K562 (cell line): Measurements from ENCODE around the gene COL4A2. TPM values are rescaled to one million over a fixed set of nuclear protein-coding genes. Genes with fewer than 3 reads are reported as not detected.

Experiments used
- ATAC-seq: fragments of 200-7000 bp; cut with Tn5 transposase; 3 replicates; pipeline ENCODE4 v1.9.1; 2020; ENCODE audit warnings: moderate library complexity
- BruUV-seq: library from RNA; stranded (reverse); fragments of 400-500 nt; replicated peaks from 2 replicates; lab custom pipeline; 2021; lab: Mats Ljungman, UMichigan
- CTCF ChIA-PET: fragments of 300-600 bp; formaldehyde crosslinking; extraction: SDS; loops from one replicate; lab custom pipeline; 2021; ENCODE audit warnings: low intra/inter-chr PET ratio; lab: Yijun Ruan, JAX
- POLR2A ChIA-PET: fragments of 300-600, 350-650 bp; sonication (Branson Sonifier 250); formaldehyde crosslinking; extraction: SDS; loops from one replicate; lab custom pipeline; 2021; ENCODE audit warnings: antibody characterized with exemption, inconsistent platforms; lab: Yijun Ruan, JAX
- DNase-seq, 4 experiments: peaks; one replicate each; pipeline versions ENCODE4 v3.0.0 to v3.0.0-alpha.2; 2011 to 2018; ENCODE audit warnings: low spot score in 3 of 4, mixed read lengths in 3 of 4; ENCODE audit errors: extremely low read depth in 1 of 4
- FAIRE-seq: peaks from 2 replicates; lab custom pipeline; 2011; peaks lifted over from hg19 to GRCh38; lab: Jason Lieb, UNC
- H2AFZ ChIP-seq: 2 replicates; pipeline ENCODE4 v1.6.0; 2011; ENCODE audit warnings: low read depth, low read length, control low read depth, inconsistent platforms
- H3K27ac ChIP-seq: fragments of 200-600 bp; 3 replicates; pipeline ENCODE4 v1.8.0; 2011; ENCODE audit warnings: low read depth, mild to moderate bottlenecking, control low read depth, inconsistent platforms, low read length, moderate library complexity, mixed read lengths; ENCODE audit errors: extremely low read depth
- H3K27me3 ChIP-seq, 2 experiments: fragments of 300-600 bp in 1 of 2; 2 replicates in 1 of 2; 3 replicates in 1 of 2; pipeline versions ENCODE4 v1.6.0 to v1.8.0; 2011; ENCODE audit warnings: inconsistent platforms in 2 of 2, low read length in 2 of 2, mild to moderate bottlenecking in 1 of 2, mixed read lengths in 1 of 2, moderate library complexity in 1 of 2; ENCODE audit not compliant: control insufficient read depth in 2 of 2, insufficient read depth in 2 of 2
- H3K36me3 ChIP-seq: fragments of 300-600 bp; 3 replicates; pipeline ENCODE4 v1.8.0; 2011; ENCODE audit warnings: mild to moderate bottlenecking, low read length, inconsistent platforms; ENCODE audit not compliant: control insufficient read depth, insufficient read depth
- H3K4me1 ChIP-seq, 2 experiments: fragments of 200-600 bp in 1 of 2; replicated peaks in 1 of 2; 2 replicates in 1 of 2; 3 replicates in 1 of 2; pipeline versions ENCODE4 v1.5.1 to v1.8.0; 2011; ENCODE audit warnings: inconsistent platforms in 2 of 2, low read length in 2 of 2, mild to moderate bottlenecking in 1 of 2, mixed read lengths in 1 of 2, moderate library complexity in 1 of 2; ENCODE audit not compliant: control insufficient read depth in 2 of 2, insufficient read depth in 2 of 2
- H3K4me2 ChIP-seq: 2 replicates; pipeline ENCODE4 v1.6.1; 2011; ENCODE audit warnings: low read length, control low read depth, inconsistent platforms, mixed read lengths; ENCODE audit not compliant: insufficient read depth
- H3K4me3 ChIP-seq: fragments of 200-600 bp; sonication (generic), shearing (Covaris generic); 2 replicates; pipeline ENCODE4 v1.5.1; 2016; ENCODE audit warnings: control low read depth, inconsistent platforms
- H3K79me2 ChIP-seq: fragments of 200-600 bp; 3 replicates; pipeline ENCODE4 v1.8.0; 2011; ENCODE audit warnings: low read length, inconsistent platforms; ENCODE audit not compliant: control insufficient read depth, insufficient read depth
- H3K9ac ChIP-seq, 2 experiments: 2 replicates each; pipeline versions ENCODE4 v1.6.0 to v1.6.1; 2011; ENCODE audit warnings: low read depth in 2 of 2, low read length in 2 of 2, control low read depth in 1 of 2, inconsistent platforms in 1 of 2, mild to moderate bottlenecking in 1 of 2, mixed read lengths in 1 of 2; ENCODE audit not compliant: insufficient read depth in 1 of 2
- H3K9me1 ChIP-seq: one replicate; pipeline ENCODE4 v1.6.0; 2011; ENCODE audit warnings: inconsistent platforms, mild to moderate bottlenecking, low read length, moderate library complexity; ENCODE audit not compliant: control insufficient read depth, insufficient read depth
- H3K9me3 ChIP-seq: replicated peaks from 2 replicates; pipeline ENCODE4 v1.5.1; 2011; ENCODE audit warnings: low read depth, low read length, inconsistent platforms; ENCODE audit not compliant: control insufficient read depth, insufficient read depth
- H4K20me1 ChIP-seq: replicated peaks from 2 replicates; pipeline ENCODE4 v1.6.1; 2011; ENCODE audit warnings: low read length, inconsistent platforms, mixed read lengths; ENCODE audit not compliant: control insufficient read depth, insufficient read depth
- BACH1 ChIP-seq: fragments of 200-800 bp; sonication (Bioruptor generic); IDR thresholded peaks from 2 replicates; pipeline ENCODE4 v1.6.1; 2016; ENCODE audit warnings: missing genetic modification characterization, missing compliant biosample characterization
- CBFA2T3 ChIP-seq: fragments of 450-650 bp; IDR thresholded peaks from 2 replicates; pipeline ENCODE4 v1.6.1; 2017
- NELFE ChIP-seq: IDR thresholded peaks from 2 replicates; pipeline ENCODE4 v1.6.1; 2011; ENCODE audit warnings: mild to moderate bottlenecking; ENCODE audit not compliant: insufficient read depth, insufficient read length
- RB1 ChIP-seq: fragments of 450-650 bp; IDR thresholded peaks from 2 replicates; pipeline ENCODE4 v1.6.1; 2017; ENCODE audit warnings: low read depth, mild to moderate bottlenecking
- ZBTB40 ChIP-seq, 2 experiments: fragments of 450-650 bp in 1 of 2; sonication (generic) in 1 of 2; formaldehyde crosslinking in 1 of 2; IDR thresholded peaks; 2 replicates each; pipeline versions ENCODE4 v1.7.1 to v1.9.0; 2016 to 2022; ENCODE audit warnings: inconsistent platforms in 1 of 2, mild to moderate bottlenecking in 1 of 2, missing genetic modification reagents in 1 of 2
- ZNF174 ChIP-seq: fragments of 250-450 bp; sonication (Bioruptor Pico); IDR thresholded peaks from 2 replicates; pipeline ENCODE4 v1.4.0; 2020; ENCODE audit warnings: mild to moderate bottlenecking
- ZNF282 ChIP-seq: sonication (generic); formaldehyde crosslinking; IDR thresholded peaks from 2 replicates; pipeline ENCODE4 v1.8.1; 2023; ENCODE audit warnings: missing genetic modification reagents
- WGBS: fragments of 100-300 bp; shearing (Covaris generic); methylation state at CpG from one replicate; pipeline ENCODE4 v1.1.6; 2016; ENCODE audit warnings: low coverage, mixed read lengths; ENCODE audit not compliant: insufficient coverage; ENCODE audit errors: missing lambda C conversion rate; 5-methylcytosine and 5-hydroxymethylcytosine counted together
- in situ Hi-C: fragments of 300-500 bp; cut with MboI; formaldehyde crosslinking; loops from 4 replicates; pipeline ENCODE4 v1.15.0; 2018; ENCODE audit warnings: inconsistent platforms, mixed read lengths
- intact Hi-C: fragments of 100-400 bp; cut with micrococcal nuclease; formaldehyde crosslinking; loops from 2 replicates; pipeline ENCODE4 v1.14.2; 2022
- polyA plus RNA-seq, 8 experiments: library from polyadenylated mRNA; depleted of rRNA in 4 of 8; stranded (reverse) in 5 of 8; unstranded in 3 of 8; fragments of >200 nt; fragmentation: Nextera tagmentation in 2 of 8; fragmentation: Illumina TruSeq in 1 of 8; extraction: Ambion mirVana in 2 of 8; extraction: Trizol in 1 of 8; gene quantifications; 2 replicates each; pipeline versions ENCODE4 v1.2.1 to v1.2.3, GENCODE V29; 2011 to 2014; ENCODE audit warnings: inconsistent platforms in 1 of 8, missing spikeins in 1 of 8
- total RNA-seq, 7 experiments: library from RNA; depleted of rRNA in 6 of 7; stranded (reverse); fragments of >200 nt in 6 of 7; fragmentation: Illumina TruSeq in 2 of 7; extraction: Trizol in 2 of 7; gene quantifications; 2 replicates each; pipeline versions ENCODE4 v1.2.1 to v1.2.3, GENCODE V29; 2011 to 2021; ENCODE audit warnings: low replicate concordance in 1 of 7

Gene COL4A2
- total and polyA plus RNA-seq, 9 of the 15 experiments (the other 6 are each of a cell fraction or from before 2014, with no cell fraction given) = 0.13 to 15.2 (median 8.1) TPM

DNA sequence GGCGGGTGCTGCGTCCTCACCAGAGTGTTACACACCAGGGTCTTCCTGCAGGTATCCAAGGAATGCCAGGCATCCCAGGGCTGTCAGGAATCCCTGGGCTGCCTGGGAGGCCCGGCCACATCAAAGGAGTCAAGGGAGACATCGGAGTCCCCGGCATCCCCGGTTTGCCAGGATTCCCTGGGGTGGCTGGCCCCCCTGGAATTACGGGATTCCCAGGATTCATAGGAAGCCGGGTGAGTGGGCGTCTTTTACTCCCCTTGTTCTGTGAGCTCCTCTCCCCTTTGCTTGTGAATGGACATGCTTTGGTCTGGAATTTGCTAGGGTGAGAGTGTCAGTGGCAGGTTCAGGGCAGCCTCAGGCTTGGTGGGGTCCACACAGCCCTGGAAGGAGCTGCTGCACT, 178.5 kb downstream of the COL4A2 start:
- POLR2A ChIA-PET = interaction anchor here (1.3 kb wide), 1 partner anchor 9 kb away, joined by 5 read pairs; no protein-coding TSS in a partner anchor
- no TSS peak for BruUV-seq
- TF ChIP-seq CBFA2T3 = no peak
- no peak for TF ChIP-seq BACH1 (tag)
- TF ChIP-seq NELFE = no peak
- TF ChIP-seq RB1 = no peak
- no peak for TF ChIP-seq ZNF174 (CRISPR knock-in tag)
- no peak for TF ChIP-seq ZNF282 (CRISPR knock-in tag)
- TF ChIP-seq ZBTB40 (IDR thresholded peaks at IDR 0.05) = no peak
- no peak for TF ChIP-seq ZBTB40 (CRISPR knock-in tag; IDR thresholded peaks at IDR 0.05)

More for the DNA sequence above, 178.5 kb downstream of the COL4A2 start:
- ATAC-seq = no peak
- no peak for FAIRE-seq
- intact Hi-C loops = no loop called here
- Histone ChIP-seq H2AFZ (no peak overlapping the region), H3K9me3 (no peaks in the 10 kb centered on the region), H3K4me2 (no peak overlapping the region), H3K9me1 (peaks cover 3% of the 10 kb centered on the region), H3K27ac (no peak overlapping the region), H3K36me3 (no peaks in the 10 kb centered on the region), H3K27me3 (peaks cover 0 to 6% of the 10 kb centered on the region in 2 experiments; a peak in 1 of 5 replicates), H3K9ac (peak overlapping the region in 1 of 2 experiments; percentile 35; a peak in 1 of 4 replicates), H3K4me1 (peaks cover 6 to 11% of the 10 kb centered on the region in 2 experiments; a peak in 3 of 5 replicates), H3K79me2 (no peaks in the 10 kb centered on the region), H4K20me1 (no peaks in the 10 kb centered on the region), H3K4me3 (no peak overlapping the region)
- no peak for DNase-seq
- WGBS = 35% methylated on average over 5 of the region's 9 CpGs
- in situ Hi-C loops = no loop called here
- CTCF ChIA-PET = no interaction called here
